ENCODE results near the gene LIN7B.

- TF ChIP-seq USF1 (IDR thresholded peaks at IDR 0.05) (no peak), MAX (IDR thresholded peaks at IDR 0.05) (no peak), FOXM1 (IDR thresholded peaks at IDR 0.05; ENCODE audit: borderline replicate concordance, low read depth) (no peak), NFIC (IDR thresholded peaks at IDR 0.05) (no peak)
These were observed 47.8 kb downstream of the LIN7B start for GRCh38 chr19:49161987-49162386.
